Kidney capillary endothelial cell (primary cell): ENCODE results near the gene RANBP9.
A peak's percentile ranks its signal among the peaks of the same experiment; 100 is the strongest.

Experiments
- DNase-seq: peaks from one replicate; pipeline ENCODE4 v3.0.0-alpha.2; 2018; ENCODE audit warnings: low spot score

Gene RANBP9

DNA sequence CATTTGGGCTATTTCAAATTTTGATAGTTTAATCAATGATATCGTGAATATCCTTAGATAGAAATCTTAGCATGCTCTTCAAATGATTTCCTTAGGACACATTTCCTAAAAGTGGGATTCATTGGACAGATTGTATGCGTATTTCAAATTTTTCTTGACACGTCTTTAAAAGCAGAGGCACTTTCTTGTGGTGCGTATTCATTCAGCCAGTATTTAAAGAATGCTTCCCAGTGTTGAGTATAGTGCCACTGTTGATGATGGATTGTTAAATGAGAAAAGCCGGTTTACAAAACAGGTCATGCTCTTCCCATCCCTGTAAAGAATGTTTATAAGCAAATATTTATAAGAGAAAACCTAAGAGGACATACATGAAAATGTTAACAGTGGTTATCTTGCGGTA lies 111.6 kb downstream of the RANBP9 start:
- no peak for DNase-seq

DNA sequence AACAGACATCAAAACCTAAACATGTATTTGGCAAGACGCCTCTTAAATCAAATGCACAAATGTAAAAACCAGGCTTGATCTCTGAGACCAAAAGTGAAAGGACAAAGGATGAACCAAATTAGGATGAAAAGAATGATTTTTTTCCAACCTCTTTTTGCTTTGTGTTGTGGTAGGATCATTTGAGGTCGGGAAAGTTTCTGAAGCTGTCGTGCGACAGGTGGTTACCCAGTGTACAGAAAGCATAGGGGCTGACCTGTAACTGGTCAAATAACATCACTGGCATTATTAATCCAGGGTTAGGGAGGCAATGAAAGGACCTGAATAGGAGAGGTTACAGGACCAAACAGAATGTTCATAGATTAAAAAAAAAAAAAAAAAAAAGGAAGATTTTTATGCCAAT lies 114.6 kb downstream of the RANBP9 start:
- no peak for DNase-seq

DNA sequence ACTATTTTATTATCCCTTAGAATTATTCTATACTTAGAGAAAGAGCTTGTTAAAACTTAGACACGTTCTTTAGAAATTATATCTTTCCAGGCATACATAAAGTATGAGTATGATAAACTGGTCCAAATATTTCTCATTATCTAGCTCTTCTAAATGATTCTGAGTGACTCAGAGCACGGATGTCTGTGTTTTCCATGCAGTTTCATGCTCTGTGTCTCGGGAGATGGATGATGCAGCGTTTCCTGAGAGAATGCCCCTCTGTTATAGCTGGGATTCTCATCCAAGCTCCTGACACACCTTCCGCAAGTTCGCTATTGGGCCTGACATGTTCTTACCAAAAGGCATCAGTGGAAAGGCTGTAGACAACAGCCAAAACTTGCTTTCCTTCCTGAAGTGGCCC lies 117.9 kb downstream of the RANBP9 start:
- peak; percentile 18 for DNase-seq

DNA sequence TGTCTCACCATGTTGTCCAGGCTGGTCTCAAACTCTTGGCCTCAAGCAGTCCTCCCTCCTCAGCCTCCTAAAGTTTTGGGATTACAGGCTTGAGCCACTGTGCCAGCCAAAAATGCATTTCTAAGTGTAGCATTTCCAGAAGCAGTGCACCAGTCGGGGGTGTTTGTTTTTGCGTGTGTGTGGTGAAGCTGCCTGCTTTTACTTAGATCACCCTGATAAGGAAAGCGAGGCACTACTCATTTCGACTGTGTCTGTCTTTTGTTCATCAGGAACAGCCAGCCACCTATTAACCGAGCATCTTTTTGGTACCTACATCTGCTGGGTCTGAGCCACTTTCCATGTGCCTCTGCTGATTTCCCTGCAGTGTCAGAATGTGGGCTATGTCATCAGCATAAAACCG lies 118.5 kb downstream of the RANBP9 start:
- no peak for DNase-seq

DNA sequence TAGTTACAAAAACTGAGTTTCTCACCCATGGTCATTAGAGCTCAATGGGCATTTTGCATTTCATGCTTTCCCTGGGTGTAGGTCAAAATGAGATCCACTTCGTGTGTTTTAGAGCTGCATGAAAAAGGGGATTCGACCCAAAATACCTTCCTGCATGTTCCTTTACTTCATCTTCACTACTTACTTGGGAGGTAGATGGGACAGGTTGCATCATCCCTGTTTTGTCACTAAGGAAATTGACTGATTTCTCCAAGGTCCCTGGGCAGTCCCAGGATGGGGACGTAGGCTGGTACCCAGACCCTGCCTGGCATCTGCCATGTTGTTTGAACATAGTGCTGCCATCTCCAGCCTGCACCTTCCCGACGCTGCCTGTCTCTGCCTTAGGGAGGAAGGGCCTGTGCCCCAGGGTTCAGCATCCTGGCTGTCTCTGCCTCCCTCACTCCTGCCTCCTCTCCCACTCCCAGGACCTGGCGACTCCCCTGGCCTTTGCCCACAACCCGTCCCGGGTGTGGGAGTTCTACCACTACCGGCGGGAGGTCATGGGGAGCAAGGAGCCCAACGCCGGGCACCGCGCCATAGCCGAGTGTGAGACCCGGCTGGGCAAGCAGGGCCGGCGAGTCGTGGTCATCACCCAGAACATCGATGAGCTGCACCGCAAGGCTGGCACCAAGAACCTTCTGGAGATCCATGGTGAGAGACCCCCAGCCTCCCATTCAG lies 120.3 kb downstream of the RANBP9 start:
- no peak for DNase-seq

DNA sequence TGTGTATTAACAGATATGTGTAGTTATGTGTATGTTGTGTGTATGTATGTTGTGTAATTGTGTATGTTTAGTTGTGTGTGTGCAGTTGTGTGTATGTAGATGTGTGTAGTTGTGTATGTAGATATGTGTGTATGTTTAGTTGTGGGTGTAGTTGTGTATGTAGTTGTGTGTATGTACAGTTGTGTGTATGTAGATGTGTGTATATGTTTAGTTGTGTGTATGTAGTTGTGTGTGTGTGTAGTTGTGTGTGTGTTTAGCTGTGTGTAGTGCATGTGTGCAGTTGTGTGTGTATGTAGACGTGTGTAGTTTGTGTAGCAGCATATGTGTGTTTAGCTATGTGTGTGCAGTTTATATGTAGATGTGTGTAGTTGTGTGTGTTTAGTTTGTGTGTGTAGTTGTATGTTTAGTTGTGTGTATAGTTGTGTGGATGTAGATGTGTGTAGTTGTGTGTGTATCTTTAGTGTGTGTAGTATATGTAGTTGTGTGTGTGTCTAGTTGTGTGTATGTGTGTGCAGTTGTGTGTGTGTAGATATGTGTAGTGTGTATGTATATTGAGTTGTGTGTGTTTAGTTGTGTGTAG lies 121.0 kb downstream of the RANBP9 start:
- no peak for DNase-seq

DNA sequence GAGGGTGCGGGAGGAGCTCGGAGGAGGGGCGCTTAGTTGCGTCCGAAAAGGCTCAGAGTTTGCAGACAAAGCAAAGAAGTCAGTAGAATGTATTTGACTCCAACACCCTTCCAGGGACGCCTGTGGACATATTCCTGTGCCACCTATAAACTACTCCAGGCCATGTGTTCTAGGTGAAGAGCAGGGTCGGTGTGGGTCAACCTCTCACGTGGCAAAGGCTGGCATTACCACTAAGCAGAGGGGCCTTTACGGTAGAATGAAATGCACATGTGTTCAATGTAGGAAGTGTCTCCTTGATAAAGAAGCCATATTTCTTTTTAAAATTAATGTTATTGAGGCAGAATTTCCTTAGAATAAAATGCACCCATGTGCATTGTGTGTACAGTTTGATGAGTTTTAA lies 121.8 kb downstream of the RANBP9 start:
- DNase-seq: no peak

DNA sequence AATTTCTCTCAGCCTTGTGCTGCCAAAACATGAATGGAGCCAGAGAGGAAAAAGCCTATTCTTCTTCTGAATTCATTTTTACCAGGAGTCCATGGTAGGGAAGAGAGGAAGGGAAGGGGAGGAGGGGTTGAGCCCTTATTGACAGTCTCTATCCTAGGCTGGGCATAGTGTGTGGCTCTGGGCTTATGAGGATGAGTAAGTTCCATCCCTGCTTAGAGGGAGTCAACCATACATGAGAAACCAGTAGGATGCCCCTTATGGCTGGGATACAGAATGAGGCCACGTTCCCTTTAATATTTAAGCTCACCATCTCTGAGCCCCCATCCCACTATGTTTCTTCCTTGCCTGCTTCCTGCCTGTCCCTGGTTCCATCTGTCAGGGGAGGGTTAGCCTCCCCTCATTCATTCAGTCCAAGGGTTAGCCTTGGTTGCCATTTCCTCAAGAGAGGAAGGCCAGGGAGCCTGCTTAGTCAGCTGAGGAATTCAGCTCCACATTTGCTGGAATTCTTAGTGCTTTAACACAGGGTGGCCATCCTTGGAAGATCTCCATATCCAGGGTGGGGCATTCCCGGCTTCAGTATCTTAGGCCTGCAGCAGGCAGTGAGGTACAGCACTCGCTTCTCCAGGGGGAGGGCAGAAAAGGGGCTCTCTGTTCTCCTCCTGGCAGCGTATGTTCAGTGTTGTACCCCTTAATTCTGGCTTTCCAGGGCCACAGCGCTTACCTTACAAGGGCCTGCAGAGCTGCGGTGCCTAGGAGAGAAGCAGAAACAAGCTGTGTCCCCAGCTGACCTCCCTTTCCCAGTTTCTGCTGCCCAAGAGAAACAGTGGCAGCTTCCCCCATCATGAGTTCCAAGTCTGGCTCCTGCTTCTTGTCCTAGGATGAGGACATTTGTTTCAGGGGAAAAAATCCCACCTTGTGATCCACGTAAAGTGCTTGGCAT lies 124.8 kb downstream of the RANBP9 start:
- DNase-seq: no peak

DNA sequence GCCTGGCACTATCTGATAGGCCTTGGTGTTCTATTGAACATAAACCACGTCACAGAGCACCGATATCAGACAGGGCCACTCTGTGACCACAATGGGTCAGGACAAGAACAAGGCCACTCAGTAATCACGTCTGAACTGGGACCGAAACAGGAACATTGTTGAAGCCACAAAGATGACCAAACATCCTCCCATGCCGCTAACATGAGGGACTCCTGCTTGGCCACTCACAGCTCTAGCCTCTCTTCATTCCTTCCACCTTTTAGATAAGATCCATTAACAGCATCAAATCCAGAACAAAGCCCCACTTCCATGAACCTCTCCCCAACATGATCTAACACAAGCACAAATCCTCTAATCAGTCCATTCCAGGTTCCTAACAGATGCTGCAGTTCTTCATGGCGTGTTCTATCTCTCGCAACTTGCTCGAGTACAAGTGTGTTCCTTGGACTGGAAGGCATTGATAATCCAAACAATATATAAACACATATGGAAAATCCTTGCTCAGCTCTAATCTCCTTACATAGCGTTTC lies 129.9 kb downstream of the RANBP9 start:
- no peak for DNase-seq

DNA sequence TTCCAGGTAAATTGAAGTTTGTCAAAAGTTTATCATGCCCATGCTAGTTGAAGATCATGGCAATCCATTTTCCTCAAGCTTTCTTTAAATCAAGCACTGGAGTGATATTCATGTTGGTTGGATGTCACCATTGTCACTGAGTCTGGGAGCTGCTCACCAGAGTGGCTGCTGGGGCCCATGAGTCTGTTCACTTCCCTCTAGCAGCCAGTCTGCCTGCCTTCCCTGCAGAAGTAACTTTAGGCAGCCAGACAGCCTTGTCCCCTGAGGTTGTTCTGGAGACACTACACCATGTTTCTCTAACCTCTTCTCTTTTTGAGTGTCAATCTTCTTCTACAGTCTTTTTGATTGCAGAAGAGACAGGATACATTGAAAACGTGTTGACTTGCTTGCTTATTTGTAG lies 131.7 kb downstream of the RANBP9 start:
- no peak for DNase-seq

DNA sequence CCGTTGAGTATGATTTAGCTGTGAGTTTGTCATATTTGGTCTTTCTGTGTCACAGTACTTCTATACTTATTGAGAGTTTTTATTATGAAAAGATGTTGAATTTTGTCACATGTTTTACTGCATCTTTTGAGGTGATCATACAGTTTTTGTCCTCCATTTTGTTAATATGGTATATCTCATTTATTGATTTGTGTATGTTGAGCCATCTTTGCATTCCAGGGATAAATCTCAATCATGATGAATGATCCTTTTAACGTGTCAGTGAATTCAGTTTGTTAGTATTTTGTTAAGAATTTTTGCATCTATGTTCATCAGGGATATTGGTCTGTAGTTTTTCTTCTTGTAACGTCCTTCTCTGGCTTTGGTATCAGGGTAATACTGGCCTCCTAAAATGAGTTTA lies 133.7 kb downstream of the RANBP9 start:
- no peak for DNase-seq

DNA sequence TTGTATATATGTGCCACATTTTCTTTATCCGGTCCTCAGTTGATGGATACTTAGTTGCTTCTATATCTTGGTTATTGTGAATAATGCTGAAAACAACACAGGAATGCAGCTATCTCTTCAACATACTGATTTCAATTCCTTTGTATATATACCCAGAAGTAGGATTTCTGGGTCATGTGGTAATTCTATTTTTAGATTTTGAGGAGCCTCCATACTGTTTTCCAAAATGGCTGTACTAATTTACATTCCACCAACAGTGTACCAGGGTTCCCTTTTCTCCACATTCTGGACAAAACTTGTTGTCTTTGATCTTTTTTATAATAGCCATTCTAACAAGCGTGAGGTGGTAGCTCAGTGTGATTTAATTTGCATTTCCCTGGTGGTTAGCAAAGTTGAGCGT lies 135.6 kb downstream of the RANBP9 start:
- DNase-seq: no peak

DNA sequence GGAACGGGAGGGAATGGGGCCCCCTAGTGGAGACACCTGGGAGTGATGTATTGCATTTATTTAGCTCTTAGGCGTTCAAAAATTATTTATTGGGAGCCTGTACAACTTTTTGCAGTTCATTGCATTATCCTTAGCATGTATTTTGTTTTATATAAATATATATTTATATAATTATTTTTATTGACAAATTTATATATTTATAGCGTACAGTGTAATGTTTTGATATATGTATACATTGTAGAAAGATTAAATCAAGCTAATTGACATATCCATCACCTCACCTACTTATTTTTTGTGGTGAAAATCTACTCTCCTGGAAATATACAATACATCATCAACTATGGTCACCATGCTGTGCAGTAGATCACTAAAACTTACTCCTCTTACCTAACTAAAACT lies 136.3 kb downstream of the RANBP9 start:
- DNase-seq: no peak

DNA sequence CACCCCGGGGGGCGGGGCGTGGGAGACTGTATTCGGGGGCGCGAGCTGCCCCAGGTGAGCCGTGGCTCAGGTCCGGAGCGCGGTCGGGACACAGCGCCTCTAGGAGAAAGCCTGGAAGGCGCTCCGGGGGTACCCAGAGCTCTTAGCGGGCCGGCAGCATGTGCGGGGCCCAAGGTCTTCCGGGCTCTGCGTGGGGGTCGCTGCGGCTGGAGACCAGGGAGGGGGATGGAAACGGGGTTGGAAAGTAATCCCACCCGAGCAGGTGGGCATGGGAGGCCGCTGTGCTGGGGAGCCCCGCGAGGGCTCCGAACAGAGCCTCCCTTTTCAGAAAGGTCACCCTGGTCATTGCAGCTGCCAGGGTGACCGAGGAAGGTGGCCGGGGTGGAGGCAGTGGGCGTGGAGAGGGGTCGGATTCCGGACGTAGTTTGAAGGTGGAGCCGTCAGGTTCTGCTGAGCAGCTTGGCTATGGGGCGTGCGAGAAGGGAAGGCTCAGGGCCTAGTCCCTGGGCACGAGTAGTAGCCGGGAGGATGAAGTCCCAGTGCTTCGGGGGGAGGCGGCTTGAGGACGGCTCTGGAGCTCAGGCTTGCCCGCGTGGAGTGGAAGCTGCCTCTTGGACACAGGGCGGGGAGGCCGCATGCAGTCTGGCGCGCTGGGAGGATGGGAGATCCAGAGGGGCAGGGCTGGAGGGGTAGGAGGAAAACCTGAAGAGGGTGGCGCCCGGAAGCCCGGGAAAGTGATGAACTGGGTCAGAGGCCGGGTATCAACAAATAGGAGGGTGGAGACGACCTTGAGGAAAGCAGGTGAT lies 136.9 kb downstream of the RANBP9 start, which contains the start of gene SIRT5:
Gene SIRT5, plus strand, starts transcription at position 31 of the 806 bp plus-strand sequence. CDS start 9,510 bp downstream, outside the sequence.
- peak; percentile 72 for DNase-seq

DNA sequence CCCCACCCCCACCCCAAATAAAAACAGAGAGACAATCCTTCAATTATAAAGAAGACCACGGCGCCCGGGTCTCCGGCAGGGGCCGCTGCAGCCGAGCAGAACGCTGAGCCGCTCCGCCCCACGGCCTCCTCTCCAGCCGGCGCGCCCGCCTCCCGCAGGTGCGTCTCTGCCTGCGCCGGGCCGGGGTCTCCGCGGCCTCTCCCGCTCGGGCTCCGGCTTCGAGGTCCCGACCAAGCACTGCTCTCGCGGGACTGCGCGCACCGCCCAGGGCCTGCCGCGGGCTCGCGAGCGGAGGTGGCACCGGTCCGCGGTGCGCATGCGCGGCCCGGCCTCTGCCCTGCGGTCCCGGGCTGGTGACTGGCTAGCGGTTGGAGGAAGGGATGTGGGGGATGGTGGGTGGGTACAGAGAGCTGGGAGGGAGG lies 137.5 kb downstream of the RANBP9 start:
- DNase-seq: peak; percentile 97

DNA sequence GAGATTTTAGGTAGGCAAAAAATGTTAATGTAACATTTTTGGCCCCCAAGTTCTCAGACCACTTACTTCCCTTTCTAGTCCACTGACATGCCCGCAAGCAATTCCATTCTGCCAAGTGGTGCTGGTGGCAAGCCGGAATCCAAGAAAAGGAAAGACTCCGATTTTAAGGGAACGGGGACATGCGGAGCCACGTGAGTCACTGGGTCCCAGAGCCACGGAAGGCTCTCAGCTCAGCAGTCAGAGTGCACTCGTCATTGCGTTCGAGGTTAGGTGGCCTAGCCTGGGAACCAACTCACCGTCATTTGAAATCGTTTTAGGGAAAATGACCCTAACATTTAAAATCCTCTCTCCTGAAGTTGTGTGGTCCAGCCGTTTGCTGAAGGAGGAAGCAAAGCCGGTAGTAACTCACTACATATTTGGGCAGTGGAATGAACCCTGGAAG lies 137.9 kb downstream of the RANBP9 start:
- DNase-seq: peak; percentile 40

DNA sequence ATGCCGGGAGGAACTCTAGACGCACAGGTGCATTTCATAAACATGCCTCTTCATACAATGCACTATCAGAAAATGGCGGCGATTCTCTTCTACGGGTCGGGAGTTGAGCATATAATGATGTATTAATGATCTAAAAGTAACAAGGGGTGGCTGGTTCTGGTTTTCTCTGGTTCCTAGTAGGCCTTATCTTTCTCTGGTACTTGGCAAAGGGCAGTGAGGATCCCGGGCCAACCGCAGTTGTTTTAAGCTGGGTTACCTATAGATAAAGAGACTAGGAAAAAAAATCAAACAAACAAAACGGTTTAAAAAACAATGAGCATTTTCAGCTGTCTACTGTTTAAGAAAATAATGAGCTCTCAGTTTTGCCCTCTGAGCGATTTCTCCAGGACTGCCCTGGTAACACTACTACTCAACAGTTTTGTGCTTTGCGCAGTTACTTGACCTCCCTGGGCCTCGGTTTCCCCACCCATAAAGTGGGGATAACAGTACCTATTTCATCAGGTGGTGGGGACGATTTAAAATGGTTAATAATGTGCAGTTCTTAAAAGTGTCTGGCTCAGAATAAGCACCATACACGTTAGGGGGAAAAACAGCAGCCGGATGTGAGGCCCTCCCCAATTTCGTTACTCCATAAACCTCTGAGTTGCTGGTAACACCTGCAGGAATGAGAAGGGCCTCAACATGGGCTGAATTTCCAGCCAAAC lies 138.5 kb downstream of the RANBP9 start:
- DNase-seq: no peak

DNA sequence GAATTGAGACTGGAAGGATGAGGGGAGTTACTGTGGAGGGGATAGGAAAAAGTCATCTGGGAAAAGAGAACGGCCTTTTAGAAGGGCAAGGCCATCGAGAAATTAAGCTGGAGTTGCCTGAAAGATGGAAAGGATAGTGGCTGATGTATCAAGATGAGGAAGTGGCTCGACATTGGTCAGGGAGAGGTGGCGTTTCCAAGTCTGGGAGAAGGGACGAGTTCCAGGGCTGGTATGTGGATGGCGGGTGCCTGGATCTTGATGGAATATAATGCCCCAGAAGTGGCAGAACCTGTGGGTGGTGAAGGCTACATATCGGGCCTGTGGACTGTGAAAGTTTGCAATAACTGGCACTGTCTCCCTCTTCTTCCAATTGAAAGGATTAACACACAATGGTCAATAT lies 139.4 kb downstream of the RANBP9 start:
- no peak for DNase-seq
